Right lobe of liver (tissue), 6 donors: ENCODE measurements around the gene PROK1. TPM values are rescaled to one million over a fixed set of nuclear protein-coding genes. Genes with fewer than 3 reads are reported as not detected.

Experiments used
- ATAC-seq, 4 donors: fragments of 200-7000 bp; cut with Tn5 transposase; one replicate each; pipeline ENCODE4 v1.9.1; 2020; ENCODE audit warnings: mild to moderate bottlenecking in 4 of 4, moderate library complexity in 4 of 4
- DNase-seq, 3 donors: peaks; one replicate each; pipeline ENCODE4 v3.0.0-alpha.2; 2020
- H3K27ac ChIP-seq, 3 donors: fragments of 200-600 bp; one replicate each; pipeline ENCODE4 v1.8.0; 2022
- H3K27me3 ChIP-seq, 2 donors: fragments of 200-600 bp; one replicate each; pipeline ENCODE4 v1.8.0; 2022
- H3K36me3 ChIP-seq, 4 donors: fragments of 200-600 bp; sonication (generic) in 1 of 4; one replicate each; pipeline versions ENCODE4 v1.5.1 to v1.8.0; 2017 to 2022; ENCODE audit warnings: control low read depth in 1 of 4
- H3K4me1 ChIP-seq, 4 donors: fragments of 200-600 bp; sonication (generic) in 1 of 4; one replicate each; pipeline versions ENCODE4 v1.5.1 to v1.8.0; 2017 to 2022; ENCODE audit warnings: control low read depth in 1 of 4
- H3K4me3 ChIP-seq, 3 donors: fragments of 200-600 bp; one replicate each; pipeline ENCODE4 v1.8.0; 2022
- H3K9me3 ChIP-seq, 4 donors: fragments of 200-600 bp; sonication (generic) in 1 of 4; one replicate each; pipeline versions ENCODE4 v1.5.1 to v1.8.0; 2017 to 2022; ENCODE audit warnings: control low read depth in 1 of 4
- CTCF ChIP-seq, 4 donors: fragments of 200-600 bp in 3 of 4; fragments of 450-650 bp in 1 of 4; IDR thresholded peaks; one replicate each; pipeline versions ENCODE4 v1.5.1 to v1.8.0; 2016 to 2022; ENCODE audit warnings: antibody characterized with exemption in 4 of 4, mild to moderate bottlenecking in 2 of 4
- POLR2A ChIP-seq: fragments of 450-650 bp; IDR thresholded peaks from one replicate; pipeline ENCODE4 v1.6.1; 2017; ENCODE audit warnings: antibody characterized with exemption, mild to moderate bottlenecking
- WGBS: methylation state at CpG from one replicate; pipeline ENCODE4 v1.1.6; 2018; ENCODE audit warnings: low coverage, low lambda C conversion rate; ENCODE audit not compliant: insufficient coverage; ENCODE audit errors: missing lambda C conversion rate; 5-methylcytosine and 5-hydroxymethylcytosine counted together
- intact Hi-C, 2 donors: fragments of 100-400 bp; cut with DNase I; formaldehyde crosslinking; loops; one replicate each; pipeline versions ENCODE4 v1.11.2 to v1.14.1; 2022
- total RNA-seq, 6 experiments: library from RNA; depleted of rRNA in 2 of 6; stranded (reverse); fragments of >200 nt in 2 of 6; fragmentation: NEBNext Ultra II Directional in 3 of 6; extraction: Animal tissue kit (Norgen Biotek cat#: 25700) in 3 of 6; gene quantifications; one replicate each; pipeline versions ENCODE4 v1.1.0 to v1.2.4, GENCODE V29; 2016 to 2023
- donor health status: DM: no; HTN: yes; CAD: no.
- donor health status: DM: no; HTN: no; CAD: no.
- donor health status: DM: no; HTN: no; CAD: no.
- donor health status: DM: no; HTN: yes; CAD: no.
- donor health status: DM: no; HTN: yes; CAD: no.

Gene PROK1
- total RNA-seq, 6 experiments from 2014 or later: not detected

DNA sequence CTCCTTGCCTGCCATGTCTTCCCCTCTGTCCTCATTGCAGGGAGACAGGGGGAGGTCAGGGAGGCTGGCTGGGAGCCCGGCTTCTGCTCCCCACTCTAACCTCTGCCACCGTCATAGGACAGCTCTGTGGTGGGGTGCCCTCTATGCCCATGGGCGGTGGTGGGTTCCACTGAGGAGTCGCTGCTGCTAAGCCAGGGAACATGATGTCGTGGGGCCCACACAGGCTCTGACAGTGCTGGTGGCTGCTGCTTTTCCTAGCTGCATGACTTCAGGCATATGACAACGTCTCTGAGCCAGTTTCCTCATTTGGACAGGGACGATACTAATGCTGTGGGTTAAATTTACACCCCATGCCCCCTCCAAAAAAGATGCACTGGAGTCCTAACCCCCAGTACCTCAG lies 53.3 kb downstream of the PROK1 start:
- H3K27me3 ChIP-seq: no peaks in the 10 kb centered on the region
- DNase-seq (no peak), ATAC-seq (peak in 1 of 4 donors; percentile 13)
- no peaks in the 10 kb centered on the region for H3K9me3 ChIP-seq
- TF ChIP-seq CTCF (IDR thresholded peaks at IDR 0.05) (no peak), POLR2A (no peak)
- intact Hi-C loops: no loop called here
- H3K4me1 ChIP-seq: no peaks in the 10 kb centered on the region
- H3K27ac ChIP-seq: no peak overlapping the region
- H3K4me3 ChIP-seq: no peak overlapping the region
- 40% methylated on average over 1 of the region's 7 CpGs for WGBS
- no peaks in the 10 kb centered on the region for H3K36me3 ChIP-seq

DNA sequence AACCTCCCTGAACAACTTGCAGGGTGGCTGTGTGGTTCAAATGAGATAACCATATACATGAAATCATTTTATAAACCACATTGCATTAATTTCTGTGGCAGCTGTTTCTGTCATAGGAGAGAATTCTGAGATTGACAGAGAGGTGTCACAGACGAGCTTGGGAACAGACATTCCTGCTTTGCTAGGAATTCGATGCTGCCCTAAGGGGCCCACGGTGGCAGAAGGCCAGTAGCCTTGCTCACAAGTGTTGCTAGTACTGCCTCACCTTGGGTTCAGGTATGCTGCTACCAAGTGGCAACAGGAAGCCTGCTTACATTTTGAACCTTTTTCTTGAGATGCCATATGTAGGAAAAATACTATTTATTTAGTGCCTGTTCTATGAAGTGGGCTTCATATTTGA lies 54.6 kb downstream of the PROK1 start:
- DNase-seq (no peak), ATAC-seq (no peak)
- Histone ChIP-seq H3K4me1 (no peaks in the 10 kb centered on the region), H3K27ac (no peak overlapping the region), H3K4me3 (no peak overlapping the region), H3K27me3 (no peaks in the 10 kb centered on the region), H3K36me3 (no peaks in the 10 kb centered on the region), H3K9me3 (no peaks in the 10 kb centered on the region)
- TF ChIP-seq POLR2A (no peak), CTCF (IDR thresholded peaks at IDR 0.05) (no peak)
- intact Hi-C loops: no loop called here
- 44% methylated on average over 3 of the region's 3 CpGs for WGBS

- intact Hi-C loops: no loop called here
- DNase-seq (no peak), ATAC-seq (no peak)
- no peaks in the 10 kb centered on the region for H3K36me3 ChIP-seq
- H3K4me1 ChIP-seq: no peaks in the 10 kb centered on the region
- WGBS: 63% methylated on average over 2 of the region's 4 CpGs
- no peak overlapping the region for H3K4me3 ChIP-seq
- no peaks in the 10 kb centered on the region for H3K9me3 ChIP-seq
- H3K27ac ChIP-seq: no peak overlapping the region
- H3K27me3 ChIP-seq: no peaks in the 10 kb centered on the region
- TF ChIP-seq CTCF (IDR thresholded peaks at IDR 0.05) (no peak), POLR2A (no peak)
Measured at GRCh38 chr1:110506541-110506940, 55.6 kb downstream of the PROK1 start.

Other genes with a start within 250 kb of the PROK1 start
- gene KCNC4, start 240.8 kb upstream of the PROK1 start, total RNA-seq: 1 to 10 TPM in 4 of 6 experiments, under 1 TPM in 2; 0.37 to 4.4 (median 1.7) TPM
- 10 to 100 TPM in 5 of 6 experiments, 1 to 10 TPM in 1; 8.9 to 15.1 (median 12.2) TPM for gene RBM15, start 111.8 kb upstream of the PROK1 start, total RNA-seq
- gene SLC16A4, start 60.1 kb upstream of the PROK1 start, total RNA-seq: 1 to 10 TPM in 5 of 6 experiments, under 1 TPM in 1; 0.49 to 4.0 (median 3.4) TPM
- 10 to 100 TPM; 47.6 to 81.4 (median 53.9) TPM for gene LAMTOR5, start 43.5 kb upstream of the PROK1 start, total RNA-seq
- gene KCNA10, start 68.0 kb downstream of the PROK1 start, total RNA-seq: not detected
- gene KCNA2, start 155.2 kb downstream of the PROK1 start, total RNA-seq: under 1 TPM in 3 of 6 experiments, not detected in 3; 0.04 to 0.10 (median 0.07) TPM
- gene KCNA3, start 223.8 kb downstream of the PROK1 start, total RNA-seq: 1 to 10 TPM in 1 of 6 experiments, under 1 TPM in 5; 0.09 to 1.2 (median 0.45) TPM